A549 (cell line): Measurements from ENCODE around the gene ARL4D. TPM values are rescaled to one million over a fixed set of nuclear protein-coding genes. Genes with fewer than 3 reads are reported as not detected.

ENCODE experiments used
- ATAC-seq, 2 experiments: fragments of 200-7000 bp in 1 of 2; fragments of >200 bp in 1 of 2; cut with Nextera tagmentation in 1 of 2; cut with Tn5 transposase in 1 of 2; 3 replicates each; pipeline versions ENCODE4 v1.8.0 to v1.9.1; 2018 to 2020; ENCODE audit warnings: mild to moderate bottlenecking in 1 of 2, moderate library complexity in 1 of 2
- CTCF ChIA-PET: fragments of 300-600 bp; sonication (Branson Sonifier 250); formaldehyde crosslinking; extraction: SDS; loops from one replicate; lab custom pipeline; 2021; ENCODE audit warnings: antibody characterized with exemption, inconsistent platforms; lab: Yijun Ruan, JAX
- POLR2A ChIA-PET: fragments of 350-600 bp; formaldehyde crosslinking; extraction: SDS; loops from one replicate; lab custom pipeline; 2021; ENCODE audit warnings: antibody characterized with exemption, inconsistent platforms; lab: Yijun Ruan, JAX
- DNase-seq, 2 experiments: peaks; one replicate each; pipeline versions ENCODE4 v3.0.0 to v3.0.0-alpha.2; 2011 to 2016; ENCODE audit warnings: low read depth in 1 of 2, low spot score in 1 of 2
- FAIRE-seq: peaks from 2 replicates; lab custom pipeline; 2011; peaks lifted over from hg19 to GRCh38; lab: Jason Lieb, UNC
- H3K27ac ChIP-seq, 2 experiments: fragments of >200 bp; sonication (Bioruptor Twin); formaldehyde crosslinking; 3 replicates each; pipeline ENCODE4 v1.5.1; 2016 to 2017
- H3K4me1 ChIP-seq: fragments of >200 bp; sonication (Bioruptor Twin); formaldehyde crosslinking; 3 replicates; pipeline ENCODE4 v1.6.1; 2016
- H3K4me2 ChIP-seq: fragments of >200 bp; sonication (Bioruptor Twin); formaldehyde crosslinking; 3 replicates; pipeline ENCODE4 v1.6.1; 2016
- H3K4me3 ChIP-seq: fragments of >200 bp; sonication (Bioruptor Twin); formaldehyde crosslinking; 3 replicates; pipeline ENCODE4 v1.5.1; 2016
- H3K9me3 ChIP-seq: fragments of >200 bp; sonication (Bioruptor Twin); formaldehyde crosslinking; 3 replicates; pipeline ENCODE4 v1.6.1; 2016
- BHLHE40 ChIP-seq: IDR thresholded peaks from 2 replicates; pipeline ENCODE4 v1.6.1; 2012; ENCODE audit warnings: low read depth, low read length, inconsistent platforms
- CHD2 ChIP-seq: fragments of 150-350 bp; IDR thresholded peaks from 2 replicates; pipeline ENCODE4 v1.6.1; 2014; ENCODE audit warnings: low read length; ENCODE audit not compliant: partially characterized antibody
- EHF ChIP-seq: fragments of 250-450 bp; sonication (Bioruptor Pico); IDR thresholded peaks from 2 replicates; pipeline ENCODE4 v1.5.0; 2020; ENCODE audit warnings: mild to moderate bottlenecking
- ESRRA ChIP-seq: fragments of 150-350 bp; IDR thresholded peaks from 2 replicates; pipeline ENCODE4 v1.6.1; 2014; ENCODE audit warnings: mild to moderate bottlenecking, low read length, borderline replicate concordance
- FOSB ChIP-seq: fragments of 250-450 bp; sonication (Bioruptor Pico); IDR thresholded peaks from 2 replicates; pipeline ENCODE4 v1.5.0; 2020; ENCODE audit warnings: mild to moderate bottlenecking, moderate library complexity
- HEYL ChIP-seq: fragments of 250-450 bp; sonication (Bioruptor Pico); IDR thresholded peaks from 2 replicates; pipeline ENCODE4 v1.8.0; 2021; ENCODE audit warnings: mild to moderate bottlenecking, moderate library complexity
- HOXA7 ChIP-seq: fragments of 250-450 bp; sonication (Bioruptor Pico); IDR thresholded peaks from 2 replicates; pipeline ENCODE4 v1.5.0; 2020; ENCODE audit warnings: mild to moderate bottlenecking, moderate library complexity
- JUN ChIP-seq, 2 experiments: fragments of >200 bp; sonication (Bioruptor Twin); formaldehyde crosslinking; IDR thresholded peaks; 2 replicates in 1 of 2; 3 replicates in 1 of 2; pipeline ENCODE4 v1.6.1; 2016 to 2017
- JUNB ChIP-seq: fragments of >200 bp; sonication (Bioruptor Twin); formaldehyde crosslinking; IDR thresholded peaks from 2 replicates; pipeline ENCODE4 v1.6.1; 2016
- MAFK ChIP-seq: fragments of 450-650 bp; IDR thresholded peaks from 2 replicates; pipeline ENCODE4 v1.6.1; 2014; ENCODE audit not compliant: partially characterized antibody
- MAZ ChIP-seq: fragments of 150-350 bp; IDR thresholded peaks from 2 replicates; pipeline ENCODE4 v1.6.1; 2014; ENCODE audit warnings: antibody characterized with exemption, low read depth, low read length, borderline replicate concordance
- NR3C1 ChIP-seq: fragments of >200 bp; sonication (Bioruptor Twin); formaldehyde crosslinking; IDR thresholded peaks from 3 replicates; pipeline ENCODE4 v1.6.1; 2017
- PHF8 ChIP-seq: fragments of 200-600 bp; sonication (generic); IDR thresholded peaks from 2 replicates; pipeline ENCODE4 v1.6.1; 2016; ENCODE audit warnings: low read depth, mild to moderate bottlenecking, antibody characterized with exemption, moderate library complexity, borderline replicate concordance
- POLR2A ChIP-seq: IDR thresholded peaks from 2 replicates; pipeline ENCODE4 v1.6.1; 2012; ENCODE audit warnings: mild to moderate bottlenecking, low read length
- RAD21 ChIP-seq, 2 experiments: fragments of >200 bp in 1 of 2; sonication (Bioruptor Twin) in 1 of 2; formaldehyde crosslinking in 1 of 2; IDR thresholded peaks in 1 of 2; conservative IDR thresholded peaks in 1 of 2; 2 replicates in 1 of 2; 3 replicates in 1 of 2; pipeline ENCODE4 v1.6.1; 2012 to 2018; ENCODE audit warnings: inconsistent platforms in 1 of 2
- RCOR1 ChIP-seq: fragments of 150-350 bp; IDR thresholded peaks from 2 replicates; pipeline ENCODE4 v1.6.1; 2014; ENCODE audit warnings: antibody characterized with exemption, low read length, low read depth
- RFX5 ChIP-seq: fragments of 450-650 bp; IDR thresholded peaks from 2 replicates; pipeline ENCODE4 v1.7.1; 2014; ENCODE audit warnings: antibody characterized with exemption, mild to moderate bottlenecking, moderate library complexity
- RNF2 ChIP-seq: fragments of 200-600 bp; sonication (generic); IDR thresholded peaks from 2 replicates; pipeline ENCODE4 v1.6.1; 2016; ENCODE audit warnings: low read depth, mild to moderate bottlenecking, antibody characterized with exemption, moderate library complexity, borderline replicate concordance
- SMC3 ChIP-seq: fragments of >200 bp; sonication (Bioruptor Twin); formaldehyde crosslinking; IDR thresholded peaks from 3 replicates; pipeline ENCODE4 v1.6.1; 2018; ENCODE audit warnings: inconsistent platforms
- SREBF2 ChIP-seq: fragments of 450-650 bp; IDR thresholded peaks from 2 replicates; pipeline ENCODE4 v1.6.1; 2014; ENCODE audit warnings: mild to moderate bottlenecking, moderate library complexity
- TFCP2L1 ChIP-seq: fragments of 250-450 bp; sonication (Bioruptor Pico); IDR thresholded peaks from 2 replicates; pipeline ENCODE4 v1.5.0; 2021; ENCODE audit warnings: mild to moderate bottlenecking
- TP53 ChIP-seq: fragments of 250-450 bp; sonication (Bioruptor Pico); IDR thresholded peaks from 2 replicates; pipeline ENCODE4 v1.5.0; 2021; ENCODE audit warnings: mild to moderate bottlenecking, moderate library complexity
- ZFP36 ChIP-seq: fragments of 450-650 bp; IDR thresholded peaks from 2 replicates; pipeline ENCODE4 v1.6.1; 2014; ENCODE audit warnings: borderline replicate concordance; ENCODE audit not compliant: partially characterized antibody
- WGBS: methylation state at CpG from one replicate; pipeline ENCODE4 v1.1.6; 2017; ENCODE audit errors: missing lambda C conversion rate; 5-methylcytosine and 5-hydroxymethylcytosine counted together
- polyA plus RNA-seq, 4 experiments: library from polyadenylated mRNA; depleted of rRNA in 3 of 4; stranded (reverse); fragments of >200 nt; fragmentation: RNase III in 1 of 4; extraction: RNeasy Plus Mini Kit Qiagen cat#74134 plus additional on column Dnase treatment in 1 of 4; gene quantifications; 2 replicates in 3 of 4; 3 replicates in 1 of 4; pipeline ENCODE4 v1.2.3, GENCODE V29; 2011 to 2017
- TF ChIP-seq, protein P1 (sequence below): fragments of 450-650 bp; IDR thresholded peaks from 2 replicates; pipeline ENCODE4 v1.6.1; 2014; ENCODE audit warnings: antibody characterized with exemption
- TF ChIP-seq, protein P2 (sequence below): IDR thresholded peaks from 2 replicates; pipeline ENCODE4 v1.6.1; 2012
- TF ChIP-seq, protein P3 (sequence below): fragments of 250-450 bp; sonication (Bioruptor Pico); IDR thresholded peaks from 2 replicates; pipeline ENCODE4 v1.5.0; 2020; ENCODE audit warnings: low read depth, mild to moderate bottlenecking, moderate library complexity
- TF ChIP-seq, protein P4 (sequence below): fragments of >200 bp; sonication (Bioruptor Twin); formaldehyde crosslinking; IDR thresholded peaks from 3 replicates; pipeline ENCODE4 v1.6.1; 2016
- TF ChIP-seq, protein P5 (sequence below): IDR thresholded peaks from 2 replicates; pipeline ENCODE4 v1.6.1; 2012
- TF ChIP-seq, protein P6 (sequence below): fragments of 150-350 bp; IDR thresholded peaks from 2 replicates; pipeline ENCODE4 v1.6.1; 2014; ENCODE audit warnings: low read depth, mild to moderate bottlenecking, low read length
- TF ChIP-seq, protein P7 (sequence below): fragments of >200 bp; sonication (Bioruptor Twin); formaldehyde crosslinking; IDR thresholded peaks from 2 replicates; pipeline ENCODE4 v1.6.1; 2016

The ARL4D gene
- polyA plus RNA-seq, 2 of the 4 experiments (the other 2 are of a cell fraction): 11.7 to 21.0 TPM

DNA sequence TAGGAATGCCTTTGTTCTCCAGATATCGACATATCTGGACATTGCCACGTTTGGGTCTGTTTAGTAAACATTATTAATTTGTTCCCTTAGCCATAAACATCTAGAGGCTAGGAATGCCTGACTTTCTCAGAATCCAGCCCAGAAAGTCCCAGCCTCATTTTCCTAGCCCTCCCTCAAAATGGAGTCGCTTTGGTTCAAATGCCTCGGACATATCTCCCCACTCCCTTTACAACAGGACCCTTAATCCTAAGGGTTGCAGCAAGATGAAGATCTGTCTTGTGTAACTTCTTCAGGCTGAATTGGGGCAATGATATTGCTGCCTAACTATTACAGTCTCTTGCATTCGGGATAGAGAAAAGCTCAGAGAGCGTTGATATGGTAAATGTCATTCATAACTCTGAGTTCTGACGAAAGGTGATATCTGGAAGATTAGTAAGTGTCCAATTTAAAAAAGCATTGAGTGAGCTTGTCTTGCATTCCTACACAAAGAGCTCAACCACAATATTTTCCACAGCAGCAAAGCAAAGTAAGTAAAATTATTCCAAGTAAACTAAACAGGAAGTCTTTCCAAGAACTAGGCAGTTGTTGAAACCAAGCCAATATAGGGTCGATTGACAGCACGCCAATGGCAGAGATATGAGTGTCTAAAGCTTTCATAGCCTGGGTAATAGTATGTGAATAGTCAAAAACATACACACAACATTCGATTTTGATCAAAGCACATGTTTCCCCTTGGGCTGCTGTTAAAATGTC is 46.0 kb upstream of the ARL4D start:
- Histone ChIP-seq H3K9me3 (peaks cover 40% of the 10 kb centered on the region), H3K27ac (no peak overlapping the region), H3K4me3 (no peak overlapping the region), H3K4me2 (no peak overlapping the region), H3K4me1 (peaks cover 13% of the 10 kb centered on the region)
- ChIA-PET POLR2A (no interaction called here), CTCF (interaction anchor here (1.5 to 13.8 kb wide), 2 partner anchors 17 to 131 kb away, joined by 3 to 178 read pairs; partner anchors contain the start of gene DHX8)
- DNase-seq (no peak), FAIRE-seq (peak; percentile 43), ATAC-seq (no peak)
- WGBS: 82% methylated on average over 10 of the region's 10 CpGs
- TF ChIP-seq TFCP2L1 (CRISPR knock-in tag) (no peak), NR3C1 (no peak), POLR2A (no peak), JUNB (no peak), SMC3 (no peak), ESRRA (no peak), BHLHE40 (no peak), MAZ (no peak), HOXA7 (CRISPR knock-in tag) (no peak), MAFK (no peak), SREBF2 (no peak), CHD2 (no peak)
- TF ChIP-seq, protein P1, sequence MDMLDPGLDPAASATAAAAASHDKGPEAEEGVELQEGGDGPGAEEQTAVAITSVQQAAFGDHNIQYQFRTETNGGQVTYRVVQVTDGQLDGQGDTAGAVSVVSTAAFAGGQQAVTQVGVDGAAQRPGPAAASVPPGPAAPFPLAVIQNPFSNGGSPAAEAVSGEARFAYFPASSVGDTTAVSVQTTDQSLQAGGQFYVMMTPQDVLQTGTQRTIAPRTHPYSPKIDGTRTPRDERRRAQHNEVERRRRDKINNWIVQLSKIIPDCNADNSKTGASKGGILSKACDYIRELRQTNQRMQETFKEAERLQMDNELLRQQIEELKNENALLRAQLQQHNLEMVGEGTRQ: no peak
- TF ChIP-seq, protein P2, sequence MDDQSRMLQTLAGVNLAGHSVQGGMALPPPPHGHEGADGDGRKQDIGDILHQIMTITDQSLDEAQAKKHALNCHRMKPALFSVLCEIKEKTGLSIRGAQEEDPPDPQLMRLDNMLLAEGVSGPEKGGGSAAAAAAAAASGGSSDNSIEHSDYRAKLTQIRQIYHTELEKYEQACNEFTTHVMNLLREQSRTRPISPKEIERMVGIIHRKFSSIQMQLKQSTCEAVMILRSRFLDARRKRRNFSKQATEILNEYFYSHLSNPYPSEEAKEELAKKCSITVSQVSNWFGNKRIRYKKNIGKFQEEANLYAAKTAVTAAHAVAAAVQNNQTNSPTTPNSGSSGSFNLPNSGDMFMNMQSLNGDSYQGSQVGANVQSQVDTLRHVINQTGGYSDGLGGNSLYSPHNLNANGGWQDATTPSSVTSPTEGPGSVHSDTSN: no peak
- TF ChIP-seq, protein P3, sequence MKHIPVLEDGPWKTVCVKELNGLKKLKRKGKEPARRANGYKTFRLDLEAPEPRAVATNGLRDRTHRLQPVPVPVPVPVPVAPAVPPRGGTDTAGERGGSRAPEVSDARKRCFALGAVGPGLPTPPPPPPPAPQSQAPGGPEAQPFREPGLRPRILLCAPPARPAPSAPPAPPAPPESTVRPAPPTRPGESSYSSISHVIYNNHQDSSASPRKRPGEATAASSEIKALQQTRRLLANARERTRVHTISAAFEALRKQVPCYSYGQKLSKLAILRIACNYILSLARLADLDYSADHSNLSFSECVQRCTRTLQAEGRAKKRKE (CRISPR knock-in tag): no peak

DNA sequence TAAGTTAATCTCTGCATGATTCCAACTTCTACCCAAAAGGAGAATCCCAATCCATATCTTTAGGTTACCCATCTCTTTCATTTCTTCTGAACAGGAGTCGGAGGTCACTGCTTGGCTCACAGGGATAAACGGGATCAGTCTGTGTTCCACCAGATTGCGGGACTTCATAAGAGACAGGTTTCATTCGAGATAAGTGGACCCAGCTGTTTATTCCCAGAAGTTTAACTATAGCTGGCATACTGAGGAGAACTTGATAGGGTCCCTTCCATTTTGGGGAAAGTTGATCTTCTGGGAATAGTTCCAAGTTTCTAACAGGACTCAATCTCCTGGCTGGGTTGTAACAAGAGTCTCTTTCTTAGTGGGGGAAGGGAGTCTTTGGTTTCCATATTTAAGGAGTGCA is 45.4 kb upstream of the ARL4D start:
- Histone ChIP-seq H3K9me3 (peaks cover 34% of the 10 kb centered on the region), H3K4me1 (peaks cover 13% of the 10 kb centered on the region), H3K4me2 (no peak overlapping the region), H3K27ac (no peak overlapping the region), H3K4me3 (no peak overlapping the region)
- CTCF ChIA-PET: interaction anchor here (1.5 to 13.8 kb wide), 2 partner anchors 17 to 130 kb away, joined by 3 to 178 read pairs; partner anchors contain the start of gene DHX8
- no peak for FAIRE-seq
- DNase-seq: no peak
- POLR2A ChIA-PET: no interaction called here
- TF ChIP-seq PHF8 (no peak), JUNB (no peak), HEYL (CRISPR knock-in tag) (no peak), RAD21 (conservative IDR thresholded peaks at IDR 0.05 in 1 of 2, IDR thresholded peaks at IDR 0.05 in 1 of 2) (no peak), TP53 (CRISPR knock-in tag) (no peak), POLR2A (no peak), EHF (CRISPR knock-in tag) (no peak), FOSB (CRISPR knock-in tag) (no peak), RCOR1 (no peak), JUN (IDR thresholded peaks at IDR 0.05) (no peak), SMC3 (no peak), ZFP36 (no peak), RFX5 (no peak), RNF2 (no peak)
- TF ChIP-seq, protein P4, sequence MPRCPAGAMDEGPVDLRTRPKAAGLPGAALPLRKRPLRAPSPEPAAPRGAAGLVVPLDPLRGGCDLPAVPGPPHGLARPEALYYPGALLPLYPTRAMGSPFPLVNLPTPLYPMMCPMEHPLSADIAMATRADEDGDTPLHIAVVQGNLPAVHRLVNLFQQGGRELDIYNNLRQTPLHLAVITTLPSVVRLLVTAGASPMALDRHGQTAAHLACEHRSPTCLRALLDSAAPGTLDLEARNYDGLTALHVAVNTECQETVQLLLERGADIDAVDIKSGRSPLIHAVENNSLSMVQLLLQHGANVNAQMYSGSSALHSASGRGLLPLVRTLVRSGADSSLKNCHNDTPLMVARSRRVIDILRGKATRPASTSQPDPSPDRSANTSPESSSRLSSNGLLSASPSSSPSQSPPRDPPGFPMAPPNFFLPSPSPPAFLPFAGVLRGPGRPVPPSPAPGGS: no peak
- TF ChIP-seq, protein P5, sequence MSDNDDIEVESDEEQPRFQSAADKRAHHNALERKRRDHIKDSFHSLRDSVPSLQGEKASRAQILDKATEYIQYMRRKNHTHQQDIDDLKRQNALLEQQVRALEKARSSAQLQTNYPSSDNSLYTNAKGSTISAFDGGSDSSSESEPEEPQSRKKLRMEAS: no peak
- TF ChIP-seq, protein P6, sequence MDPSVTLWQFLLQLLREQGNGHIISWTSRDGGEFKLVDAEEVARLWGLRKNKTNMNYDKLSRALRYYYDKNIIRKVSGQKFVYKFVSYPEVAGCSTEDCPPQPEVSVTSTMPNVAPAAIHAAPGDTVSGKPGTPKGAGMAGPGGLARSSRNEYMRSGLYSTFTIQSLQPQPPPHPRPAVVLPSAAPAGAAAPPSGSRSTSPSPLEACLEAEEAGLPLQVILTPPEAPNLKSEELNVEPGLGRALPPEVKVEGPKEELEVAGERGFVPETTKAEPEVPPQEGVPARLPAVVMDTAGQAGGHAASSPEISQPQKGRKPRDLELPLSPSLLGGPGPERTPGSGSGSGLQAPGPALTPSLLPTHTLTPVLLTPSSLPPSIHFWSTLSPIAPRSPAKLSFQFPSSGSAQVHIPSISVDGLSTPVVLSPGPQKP: no peak
- TF ChIP-seq, protein P1: no peak
- TF ChIP-seq, protein P7, sequence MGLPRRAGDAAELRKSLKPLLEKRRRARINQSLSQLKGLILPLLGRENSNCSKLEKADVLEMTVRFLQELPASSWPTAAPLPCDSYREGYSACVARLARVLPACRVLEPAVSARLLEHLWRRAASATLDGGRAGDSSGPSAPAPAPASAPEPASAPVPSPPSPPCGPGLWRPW: no peak
- 91% methylated on average over 4 of the region's 4 CpGs for WGBS
- no peak for ATAC-seq
